Stimulated activated memory B cell treated with anti-CD40 and anti-IgM and Interleukin-4, amounts not matched to agents 10 μg/mL and 1 μg/mL and 100 μg/mL, for 72 hours (primary cell): ENCODE results near the gene ARMC9.
"Not testable (repeated sequence)": the region's sequence is repeated elsewhere in the genome, so short reads cannot be mapped to it uniquely, and the experiment has no call there.

ENCODE experiments used
- ATAC-seq: fragments of 150-1000 bp; cut with Tn5 transposase; 2 replicates; pipeline ENCODE4 v1.10.0; 2021
- H3K27ac Mint-ChIP-seq: one replicate; pipeline ENCODE4 v1.8.0; 2022; ENCODE audit warnings: mild to moderate bottlenecking, mixed read lengths
- H3K27me3 Mint-ChIP-seq: one replicate; pipeline ENCODE4 v1.8.0; 2022; ENCODE audit warnings: mixed read lengths
- H3K36me3 Mint-ChIP-seq: one replicate; pipeline ENCODE4 v1.8.0; 2022; ENCODE audit warnings: mixed read lengths
- H3K4me1 Mint-ChIP-seq: one replicate; pipeline ENCODE4 v1.8.0; 2022; ENCODE audit warnings: mixed read lengths
- H3K4me3 Mint-ChIP-seq: one replicate; pipeline ENCODE4 v1.8.0; 2022; ENCODE audit warnings: mild to moderate bottlenecking, moderate library complexity, mixed read lengths
- H3K9me3 Mint-ChIP-seq: one replicate; pipeline ENCODE4 v1.8.0; 2022; ENCODE audit warnings: mixed read lengths

The ARMC9 gene

DNA sequence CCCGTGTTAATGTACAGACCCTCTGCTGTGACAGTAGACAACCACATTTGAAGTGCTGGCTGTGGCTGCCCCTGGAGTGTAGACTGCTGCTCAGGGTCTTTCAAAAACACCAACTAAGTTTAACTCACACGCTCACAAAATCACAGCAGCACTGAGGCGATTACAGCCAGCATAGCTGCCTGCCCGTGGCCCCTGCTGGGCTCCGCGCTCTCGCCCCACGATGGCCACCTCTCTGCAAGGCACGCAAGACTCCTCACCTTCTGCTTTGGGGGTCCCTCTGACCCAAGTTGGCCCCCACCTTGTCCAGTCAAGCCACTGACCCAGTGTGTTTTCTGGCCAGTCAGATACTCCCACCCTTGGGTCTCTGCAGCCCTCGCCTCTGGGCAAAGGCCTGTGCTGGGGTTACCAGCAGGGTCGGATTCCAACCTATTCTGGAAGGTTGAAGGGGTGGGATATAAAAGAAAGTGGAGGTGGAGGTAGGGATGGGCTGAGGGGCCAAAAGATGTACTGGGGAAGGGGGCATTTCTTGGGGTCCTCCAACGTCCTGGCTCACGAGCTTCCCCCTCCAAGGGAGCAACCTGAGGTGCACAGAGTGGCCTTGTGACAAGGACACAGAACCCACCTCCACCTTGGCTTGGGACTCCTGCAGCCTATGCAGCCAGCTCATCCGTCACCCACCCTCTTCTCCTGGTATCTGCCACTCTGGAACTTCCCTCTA lies 194.2 kb downstream of the ARMC9 start:
- Mint-ChIP-seq H3K27me3 (no peaks in the 10 kb centered on the region), H3K9me3 (no peaks in the 10 kb centered on the region), H3K27ac (peak overlapping the region; percentile 99), H3K4me1 (peaks cover 67% of the 10 kb centered on the region), H3K36me3 (peaks cover 21% of the 10 kb centered on the region), H3K4me3 (peak overlapping the region; percentile 98)
- ATAC-seq, result no peak

GRCh38 chr2:231393149-231394131 lies 195.0 kb downstream of the ARMC9 start:
- ATAC-seq, result peak; percentile 76
- peak overlapping the region; percentile 99 for H3K27ac Mint-ChIP-seq
- H3K27me3 Mint-ChIP-seq, result no peaks in the 10 kb centered on the region

DNA sequence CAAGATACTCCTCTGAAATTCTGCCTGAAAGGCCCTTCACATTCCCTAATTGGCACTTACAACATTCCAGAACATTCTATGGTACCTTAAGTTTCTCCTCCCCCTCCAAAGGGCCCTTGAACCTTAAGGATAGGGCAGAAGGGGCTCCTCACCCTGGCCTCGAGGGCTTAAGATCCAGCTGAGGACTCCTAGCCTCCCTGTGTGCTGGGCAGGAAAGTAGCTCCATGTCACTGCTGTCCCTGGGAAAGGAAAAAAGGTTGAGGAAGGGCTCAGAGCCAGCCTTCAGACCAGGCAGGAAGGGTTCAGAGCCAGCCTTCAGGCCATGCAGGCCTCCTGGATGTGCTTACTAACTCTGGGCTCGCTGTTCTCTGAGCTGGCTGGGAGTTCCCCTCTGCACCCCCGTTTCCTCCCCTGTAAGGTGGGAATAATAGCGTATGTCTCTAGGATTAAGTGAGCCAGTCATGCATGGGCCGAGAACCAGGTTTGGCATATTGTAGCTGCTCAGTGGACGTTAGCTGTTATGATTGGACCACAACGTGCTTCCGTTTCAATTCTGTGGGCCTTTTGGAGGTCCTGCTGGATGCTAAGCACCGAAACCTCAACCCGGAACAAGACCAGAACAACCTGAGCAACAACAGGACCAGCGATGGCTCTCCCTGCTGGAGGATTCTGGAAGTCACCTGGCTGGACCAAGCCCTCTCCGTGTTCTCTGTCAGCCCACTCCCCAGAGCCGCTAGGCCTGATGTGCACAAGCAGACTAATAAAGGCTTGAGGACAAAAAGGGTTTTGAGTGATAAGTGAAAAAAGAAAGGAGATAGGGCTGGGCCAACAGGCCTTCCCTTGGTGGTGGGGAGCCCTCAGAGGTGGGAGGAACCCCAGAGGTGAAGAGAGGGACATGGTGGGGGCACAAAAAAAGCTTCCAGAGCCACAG lies 196.0 kb downstream of the ARMC9 start:
- peak; percentile 66 for ATAC-seq
- H3K27ac Mint-ChIP-seq, result peak overlapping the region; percentile 99
- no peaks in the 10 kb centered on the region for H3K9me3 Mint-ChIP-seq
- H3K4me1 Mint-ChIP-seq, result peaks cover 63% of the 10 kb centered on the region
- peak overlapping the region; percentile 98 for H3K4me3 Mint-ChIP-seq
- H3K36me3 Mint-ChIP-seq, result peaks cover 15% of the 10 kb centered on the region
- H3K27me3 Mint-ChIP-seq, result no peaks in the 10 kb centered on the region

More at GRCh38 chr2:231393149-231394131, 195.0 kb downstream of the ARMC9 start:
- H3K36me3 Mint-ChIP-seq, result peaks cover 21% of the 10 kb centered on the region
- H3K9me3 Mint-ChIP-seq, result no peaks in the 10 kb centered on the region
- H3K4me3 Mint-ChIP-seq, result peak overlapping the region; percentile 98
- peaks cover 64% of the 10 kb centered on the region for H3K4me1 Mint-ChIP-seq

- Mint-ChIP-seq H3K4me3 (peak within 1 kb of the TSS; percentile 98), H3K4me1 (peaks cover 68% of the 10 kb centered on the region), H3K27me3 (no peaks in the 10 kb centered on the region), H3K36me3 (peaks cover 12% of the 10 kb centered on the region), H3K9me3 (no peaks in the 10 kb centered on the region), H3K27ac (peak within 1 kb of the TSS; percentile 99)
- ATAC-seq, result peak; percentile 2
These were observed 197.0 kb downstream of the ARMC9 start, which contains the start of gene B3GNT7 for GRCh38 chr2:231395188-231396057. B3GNT7 (plus strand) TSS chr2:231395710; CDS start chr2:231395804, 94 bp downstream.

GRCh38 chr2:231396058-231396821 lies 197.8 kb downstream of the ARMC9 start:
- H3K4me3 Mint-ChIP-seq, result peak overlapping the region; percentile 88
- H3K27ac Mint-ChIP-seq, result peak overlapping the region; percentile 81
- peaks cover 16% of the 10 kb centered on the region for H3K36me3 Mint-ChIP-seq
- H3K4me1 Mint-ChIP-seq, result peaks cover 62% of the 10 kb centered on the region
- H3K9me3 Mint-ChIP-seq, result no peaks in the 10 kb centered on the region
- no peak for ATAC-seq
- no peaks in the 10 kb centered on the region for H3K27me3 Mint-ChIP-seq

GRCh38 chr2:231397011-231397927 lies 198.8 kb downstream of the ARMC9 start:
- ATAC-seq, result no peak
- Mint-ChIP-seq H3K36me3 (peaks cover 22% of the 10 kb centered on the region), H3K27me3 (no peaks in the 10 kb centered on the region), H3K4me1 (peaks cover 52% of the 10 kb centered on the region), H3K9me3 (no peaks in the 10 kb centered on the region), H3K4me3 (peak overlapping the region; percentile 88), H3K27ac (peak overlapping the region; percentile 81)

DNA sequence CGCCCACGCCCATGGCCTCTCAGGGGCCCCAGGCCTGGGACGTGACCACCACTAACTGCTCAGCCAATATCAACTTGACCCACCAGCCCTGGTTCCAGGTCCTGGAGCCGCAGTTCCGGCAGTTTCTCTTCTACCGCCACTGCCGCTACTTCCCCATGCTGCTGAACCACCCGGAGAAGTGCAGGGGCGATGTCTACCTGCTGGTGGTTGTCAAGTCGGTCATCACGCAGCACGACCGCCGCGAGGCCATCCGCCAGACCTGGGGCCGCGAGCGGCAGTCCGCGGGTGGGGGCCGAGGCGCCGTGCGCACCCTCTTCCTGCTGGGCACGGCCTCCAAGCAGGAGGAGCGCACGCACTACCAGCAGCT lies 199.5 kb downstream of the ARMC9 start:
- no peak overlapping the region for H3K27ac Mint-ChIP-seq
- H3K9me3 Mint-ChIP-seq, result no peaks in the 10 kb centered on the region
- ATAC-seq, result no peak
- H3K36me3 Mint-ChIP-seq, result peaks cover 22% of the 10 kb centered on the region
- H3K4me1 Mint-ChIP-seq, result peaks cover 46% of the 10 kb centered on the region
- H3K27me3 Mint-ChIP-seq, result no peaks in the 10 kb centered on the region
- no peak overlapping the region for H3K4me3 Mint-ChIP-seq

- peaks cover 39% of the 10 kb centered on the region for H3K4me1 Mint-ChIP-seq
- H3K4me3 Mint-ChIP-seq, result no peak overlapping the region
- H3K36me3 Mint-ChIP-seq, result peaks cover 21% of the 10 kb centered on the region
- ATAC-seq, result no peak
- H3K27ac Mint-ChIP-seq, result no peak overlapping the region
- no peaks in the 10 kb centered on the region for H3K27me3 Mint-ChIP-seq
- no peaks in the 10 kb centered on the region for H3K9me3 Mint-ChIP-seq
These were observed 200.2 kb downstream of the ARMC9 start for GRCh38 chr2:231398585-231398984.

DNA sequence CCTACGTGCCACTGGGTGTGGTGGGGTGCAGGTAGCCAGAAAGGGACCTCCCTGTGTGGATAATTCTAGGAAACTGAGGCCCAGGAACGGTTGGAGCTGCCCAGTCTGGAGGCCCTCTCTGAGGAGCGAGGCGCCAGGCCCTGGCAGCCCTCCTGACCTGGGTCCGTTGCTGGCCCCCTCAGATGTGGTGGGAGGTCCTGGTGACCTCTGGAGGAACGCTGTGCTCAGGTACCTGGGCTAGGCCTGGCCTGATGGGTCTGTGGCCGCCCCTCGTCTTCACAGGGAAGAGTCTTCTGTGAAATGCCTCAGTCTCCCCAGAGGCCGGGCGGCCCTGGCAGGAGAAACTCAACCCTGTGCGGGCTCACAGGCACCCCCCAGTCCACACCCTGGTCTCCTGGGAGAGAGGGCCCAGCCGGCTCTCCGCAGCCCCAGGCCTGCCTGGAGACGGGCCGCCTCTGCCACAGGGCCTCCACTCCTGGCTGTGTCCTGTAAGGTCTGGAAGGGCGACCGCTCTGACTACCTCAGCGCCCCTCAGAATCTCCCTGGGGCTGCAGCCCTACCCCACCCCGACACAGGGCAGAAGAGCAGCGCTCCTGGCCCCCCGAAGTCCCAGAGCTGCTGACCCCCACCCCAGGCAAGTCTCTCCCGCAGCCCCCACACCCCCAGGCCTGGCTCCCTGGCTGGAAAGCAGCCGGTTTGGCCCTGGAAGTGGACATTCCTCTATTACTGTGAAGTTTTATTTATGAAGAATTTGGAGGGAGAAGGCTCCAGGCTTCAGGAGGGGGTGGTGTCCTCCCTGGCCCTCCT lies 200.8 kb downstream of the ARMC9 start:
- no peak for ATAC-seq
- Mint-ChIP-seq H3K27me3 (no peaks in the 10 kb centered on the region), H3K36me3 (peaks cover 17% of the 10 kb centered on the region), H3K27ac (no peak overlapping the region), H3K4me3 (no peak overlapping the region), H3K9me3 (no peaks in the 10 kb centered on the region), H3K4me1 (peaks cover 32% of the 10 kb centered on the region)

DNA sequence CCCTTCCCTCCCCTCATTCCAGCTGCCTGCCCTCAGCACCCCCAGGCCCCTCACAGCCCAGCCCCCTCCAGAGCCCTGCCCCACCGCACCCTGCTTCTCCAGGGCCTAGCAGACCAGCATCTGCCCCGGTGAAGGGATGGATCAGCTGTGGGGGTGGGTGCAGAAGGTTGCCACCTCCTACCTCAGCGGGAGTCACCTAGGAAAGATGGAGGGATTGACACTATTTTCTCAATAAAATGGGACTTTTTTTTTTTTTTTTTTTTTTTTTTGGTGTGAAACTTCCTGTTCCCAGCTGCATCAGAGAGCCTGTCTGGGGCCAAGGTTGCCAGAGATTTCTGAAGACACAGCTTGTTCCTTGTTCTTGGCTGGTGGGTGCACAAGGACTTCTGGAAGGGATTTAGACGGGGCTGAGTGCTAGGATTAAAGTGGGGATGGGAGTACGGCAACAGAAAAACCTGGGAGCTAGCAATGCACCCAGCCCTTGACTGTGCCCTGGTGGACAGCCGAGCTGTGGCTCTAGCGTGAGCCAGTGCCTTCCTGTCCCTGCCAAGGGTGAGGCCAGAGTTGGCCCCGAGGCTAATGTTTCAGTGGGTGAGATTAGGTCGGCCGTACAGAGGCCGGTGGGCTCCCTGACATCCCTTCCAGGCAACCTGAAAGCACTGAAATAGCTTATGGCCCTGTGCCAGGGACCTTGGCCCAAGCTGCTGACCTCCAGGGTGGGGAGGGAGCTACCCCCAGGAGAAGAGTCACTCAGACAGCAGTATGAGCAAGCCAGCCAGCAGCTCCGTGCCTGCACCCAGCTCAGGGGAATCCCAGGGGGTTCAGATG lies 201.6 kb downstream of the ARMC9 start:
- peaks cover 17% of the 10 kb centered on the region for H3K36me3 Mint-ChIP-seq
- peaks cover 27% of the 10 kb centered on the region for H3K4me1 Mint-ChIP-seq
- H3K9me3 Mint-ChIP-seq, result no peaks in the 10 kb centered on the region
- no peak overlapping the region for H3K27ac Mint-ChIP-seq
- ATAC-seq, result no peak
- no peaks in the 10 kb centered on the region for H3K27me3 Mint-ChIP-seq
- H3K4me3 Mint-ChIP-seq, result no peak overlapping the region

DNA sequence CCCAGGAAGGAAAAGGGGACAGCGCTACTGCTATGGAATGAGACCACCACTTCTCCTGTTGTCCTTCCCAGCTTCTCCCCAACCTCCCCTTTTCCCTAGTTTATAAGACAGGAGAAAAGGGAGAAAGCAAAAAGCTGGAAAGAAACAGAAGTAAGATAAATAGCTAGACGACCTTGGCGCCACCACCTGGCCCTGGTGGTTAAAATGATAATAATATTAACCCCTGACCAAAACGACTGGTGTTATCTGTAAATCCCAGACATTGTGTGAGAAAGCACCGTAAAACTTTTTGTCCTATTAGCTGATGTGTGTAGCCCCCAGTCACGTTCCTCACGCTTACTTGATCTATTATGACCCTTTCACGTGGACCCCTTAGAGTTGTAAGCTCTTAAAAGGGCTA lies 202.2 kb downstream of the ARMC9 start:
- H3K36me3 Mint-ChIP-seq, result peaks cover 17% of the 10 kb centered on the region
- H3K27ac Mint-ChIP-seq, ATAC-seq, H3K4me3 Mint-ChIP-seq, H3K27me3 Mint-ChIP-seq, H3K9me3 Mint-ChIP-seq: not testable (repeated sequence)
- H3K4me1 Mint-ChIP-seq, result peaks cover 32% of the 10 kb centered on the region
